ENCODE data around the gene ADAMTSL1. TPM values are rescaled to one million over a fixed set of nuclear protein-coding genes. Genes with fewer than 3 reads are reported as not detected.

Gene ADAMTSL1
- total and polyA plus RNA-seq, 2 of the 13 experiments (the other 11 are each of a cell fraction or from before 2014, with no cell fraction given) = not detected

- FAIRE-seq = no peak
Measured at GRCh38 chr9:18543406-18544192, 69.6 kb downstream of the ADAMTSL1 start.

More at GRCh38 chr9:18543406-18544192, 69.6 kb downstream of the ADAMTSL1 start:
- no peaks in the 10 kb centered on the region for H3K4me1 ChIP-seq (ENCODE audit: insufficient read depth, low read length)
- no TSS peak for BruUV-seq (replicated peaks)
- intact Hi-C loops (cut with micrococcal nuclease; ENCODE audit: unreplicated experiment) (loop anchor here (10.0 kb wide), 1 partner anchor 61 kb away; no protein-coding TSS in a partner anchor), in situ Hi-C loops (cut with HindIII; ENCODE audit: extremely low pct_ligation_motif_present, low pct_unique_long_range_greater_than_20kb) (no loop called here)
- no peak overlapping the region for H3K9ac ChIP-seq (ENCODE audit: insufficient read depth, low read depth, low read length)
- 6% methylated on average over 5 of the region's 5 CpGs for WGBS (ENCODE audit: low lambda C conversion rate)
- no peak overlapping the region for H3K4me3 ChIP-seq (replicated peaks in 1 of 3; ENCODE audit: insufficient read depth in 1 of 3, low read depth in 2 of 3, low read length in 3 of 3)
- no peaks in the 10 kb centered on the region for H3K27me3 ChIP-seq (ENCODE audit: control insufficient read depth in 1 of 2, insufficient read depth in 2 of 2, low read length in 2 of 2)
- no peak for ATAC-seq
- POLR2A ChIA-PET = no interaction called here
- no peaks in the 10 kb centered on the region for H3K9me3 ChIP-seq (ENCODE audit: low read length)
- no peak overlapping the region for H3K4me2 ChIP-seq (ENCODE audit: low read depth, low read length)
- TF ChIP-seq PITX1 (CRISPR knock-in tag; IDR thresholded peaks at IDR 0.05) = no peak
- TF ChIP-seq SUZ12 (IDR thresholded peaks at IDR 0.05; ENCODE audit: low read depth, low read length) = no peak
- TF ChIP-seq ZNF589 (CRISPR knock-in tag; conservative IDR thresholded peaks at IDR 0.05) = no peak
- TF ChIP-seq, protein P1, sequence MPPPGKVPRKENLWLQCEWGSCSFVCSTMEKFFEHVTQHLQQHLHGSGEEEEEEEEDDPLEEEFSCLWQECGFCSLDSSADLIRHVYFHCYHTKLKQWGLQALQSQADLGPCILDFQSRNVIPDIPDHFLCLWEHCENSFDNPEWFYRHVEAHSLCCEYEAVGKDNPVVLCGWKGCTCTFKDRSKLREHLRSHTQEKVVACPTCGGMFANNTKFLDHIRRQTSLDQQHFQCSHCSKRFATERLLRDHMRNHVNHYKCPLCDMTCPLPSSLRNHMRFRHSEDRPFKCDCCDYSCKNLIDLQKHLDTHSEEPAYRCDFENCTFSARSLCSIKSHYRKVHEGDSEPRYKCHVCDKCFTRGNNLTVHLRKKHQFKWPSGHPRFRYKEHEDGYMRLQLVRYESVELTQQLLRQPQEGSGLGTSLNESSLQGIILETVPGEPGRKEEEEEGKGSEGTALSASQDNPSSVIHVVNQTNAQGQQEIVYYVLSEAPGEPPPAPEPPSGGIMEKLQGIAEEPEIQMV (CRISPR knock-in tag; IDR thresholded peaks at IDR 0.05; ENCODE audit: low read depth) = no peak
- no peak for TF ChIP-seq THAP7 (CRISPR knock-in tag; IDR thresholded peaks at IDR 0.05)
- no peak for TF ChIP-seq LBX2 (CRISPR knock-in tag; IDR thresholded peaks at IDR 0.05; ENCODE audit: borderline replicate concordance)
- TF ChIP-seq YEATS4 (CRISPR knock-in tag; IDR thresholded peaks at IDR 0.05; ENCODE audit: borderline replicate concordance) = no peak
- no peak for TF ChIP-seq SSRP1 (CRISPR knock-in tag; IDR thresholded peaks at IDR 0.05)
- TF ChIP-seq ZFP41 (CRISPR knock-in tag; IDR thresholded peaks at IDR 0.05; ENCODE audit: borderline replicate concordance) = no peak
- TF ChIP-seq ZNF792 (CRISPR knock-in tag; IDR thresholded peaks at IDR 0.05) = no peak
- no peak for TF ChIP-seq ZFP82 (CRISPR knock-in tag; IDR thresholded peaks at IDR 0.05; ENCODE audit: borderline replicate concordance)
- no peak for TF ChIP-seq ZNF274 (CRISPR knock-in tag; IDR thresholded peaks at IDR 0.05)
- TF ChIP-seq ZNF326 (CRISPR knock-in tag; IDR thresholded peaks at IDR 0.05; ENCODE audit: borderline replicate concordance) = no peak
- TF ChIP-seq ZNF207 (IDR thresholded peaks at IDR 0.05; ENCODE audit: borderline replicate concordance) = no peak
- TF ChIP-seq U2AF1 (optimal IDR thresholded peaks at IDR 0.05; ENCODE audit: low read depth, low read length) = no peak
- TF ChIP-seq ZMYM3 (CRISPR knock-in tag; IDR thresholded peaks at IDR 0.05) = no peak
- CTCF ChIA-PET (ENCODE audit: low intra/inter-chr PET ratio, low total read pairs) = no interaction called here
- H3K36me3 ChIP-seq (replicated peaks in 1 of 2; ENCODE audit: control insufficient read depth in 1 of 2, insufficient read depth in 2 of 2, low read length in 2 of 2) = no peaks in the 10 kb centered on the region
- no peak overlapping the region for H3K27ac ChIP-seq (ENCODE audit: extremely low read length, insufficient read depth, low read length)
- no peaks in the 10 kb centered on the region for H3K79me2 ChIP-seq (ENCODE audit: insufficient read depth, low read length)
- H2AFZ ChIP-seq (ENCODE audit: low read length) = no peak overlapping the region
- DNase-seq (ENCODE audit: low spot score) = no peak
- H4K20me1 ChIP-seq (ENCODE audit: insufficient read depth, low read length) = no peaks in the 10 kb centered on the region

Measured in HepG2 (cell line).